ENCODE measurements around the gene EEF1B2. TPM values are rescaled to one million over a fixed set of nuclear protein-coding genes. Genes with fewer than 3 reads are reported as not detected.
"Not testable (repeated sequence)": the region's sequence is repeated elsewhere in the genome, so short reads cannot be mapped to it uniquely, and the experiment has no call there.

EEF1B2 gene
- total RNA-seq (2012; rRNA removed) = 658 and 833 TPM in 2 replicates

DNA sequence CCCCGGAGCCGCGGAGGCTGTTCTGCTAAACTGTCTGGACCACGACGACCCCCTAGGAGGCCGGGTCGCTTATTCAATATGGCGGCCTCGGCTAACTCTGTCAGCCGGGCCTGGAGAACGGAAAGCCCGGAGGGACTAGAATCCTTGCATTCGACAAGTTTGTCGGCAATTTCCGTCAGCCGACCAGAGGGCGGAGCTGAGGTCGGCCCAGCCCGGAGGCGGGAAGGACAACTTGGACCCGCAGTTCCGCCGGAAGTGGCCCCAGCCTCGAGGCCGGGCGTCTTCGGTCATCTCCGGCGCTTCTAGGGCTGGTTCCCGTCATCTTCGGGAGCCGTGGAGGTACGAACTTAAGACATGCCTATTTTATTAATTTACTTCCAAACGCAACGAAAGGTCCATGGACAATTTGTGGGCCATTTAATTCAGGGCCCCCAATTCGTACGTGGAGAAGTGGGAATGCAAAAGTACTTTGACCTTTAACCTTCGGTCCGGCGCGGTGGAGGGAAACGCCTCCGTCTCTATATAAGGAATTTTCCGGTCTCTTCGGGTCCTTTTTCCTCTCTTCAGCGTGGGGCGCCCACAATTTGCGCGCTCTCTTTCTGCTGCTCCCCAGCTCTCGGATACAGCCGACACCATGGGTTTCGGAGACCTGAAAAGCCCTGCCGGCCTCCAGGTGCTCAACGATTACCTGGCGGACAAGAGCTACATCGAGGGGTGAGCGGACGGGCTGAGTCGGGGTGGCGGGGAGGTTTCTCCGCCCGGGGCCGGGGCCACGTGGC lies at the start of gene EEF1B2, which contains the start of gene NDUFS1:
EEF1B2 (plus strand) TSS at position 550 of the 779 bp plus-strand sequence; CDS start at position 635, 85 bp downstream.
NDUFS1 (minus strand) TSS at position 99 of the 779 bp plus-strand sequence. CDS start 5,766 bp downstream, outside the sequence.
- H3K4me2 ChIP-seq (ENCODE audit: low read length) = peak within 1 kb of the TSS; percentile 89
- peak within 1 kb of the TSS; percentile 89 for H3K4me3 ChIP-seq (ENCODE audit: low read length)
- peaks cover 28% of the 10 kb centered on the region for H3K4me1 ChIP-seq (ENCODE audit: control insufficient read depth, insufficient read depth, low read length)
- H3K27me3 ChIP-seq (ENCODE audit: control insufficient read depth, insufficient read depth, low read length) = no peaks in the 10 kb centered on the region
- H3K9ac ChIP-seq (ENCODE audit: low read depth, low read length) = peak within 1 kb of the TSS; percentile 97
- peaks cover 32% of the 10 kb centered on the region for H3K36me3 ChIP-seq (ENCODE audit: insufficient read depth, low read length)
- no peaks in the 10 kb centered on the region for H3K9me3 ChIP-seq (replicated peaks; ENCODE audit: low read length)

DNA sequence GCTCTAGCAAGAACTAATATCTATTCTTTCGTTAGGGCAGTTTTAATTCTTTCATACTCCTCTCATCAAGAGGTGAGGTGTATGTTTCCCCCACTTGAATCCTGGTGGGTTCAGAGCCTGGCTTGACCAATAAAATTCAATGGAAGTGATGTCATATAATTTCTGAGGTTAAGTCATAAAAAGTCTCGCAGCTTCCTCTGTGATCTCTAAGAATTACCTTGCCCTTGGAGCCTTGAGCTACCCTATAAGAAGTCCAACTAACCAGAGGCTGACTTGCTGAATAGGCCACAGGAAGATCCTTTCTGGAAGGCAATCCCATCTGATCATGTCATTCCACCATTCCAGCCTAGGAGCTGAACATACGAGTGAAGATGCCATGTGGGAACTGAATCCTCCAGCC lies 47.6 kb upstream of the EEF1B2 start:
- Histone ChIP-seq H3K4me1 (ENCODE audit: control insufficient read depth, insufficient read depth, low read length) (peaks cover 5% of the 10 kb centered on the region), H3K4me2 (ENCODE audit: low read length) (no peak overlapping the region), H3K4me3 (ENCODE audit: low read length) (no peak overlapping the region), H3K9me3 (replicated peaks; ENCODE audit: low read length) (no peaks in the 10 kb centered on the region), H3K9ac (ENCODE audit: low read depth, low read length) (no peak overlapping the region), H3K36me3 (ENCODE audit: insufficient read depth, low read length) (peaks cover 2% of the 10 kb centered on the region), H3K27me3 (ENCODE audit: control insufficient read depth, insufficient read depth, low read length) (no peaks in the 10 kb centered on the region)

- Histone ChIP-seq H3K9me3 (replicated peaks; ENCODE audit: low read length) (no peaks in the 10 kb centered on the region), H3K4me1 (ENCODE audit: control insufficient read depth, insufficient read depth, low read length) (peaks cover 5% of the 10 kb centered on the region), H3K4me3 (ENCODE audit: low read length) (no peak overlapping the region)
Observed at GRCh38 chr2:206112846-206113547, 46.7 kb upstream of the EEF1B2 start.

DNA sequence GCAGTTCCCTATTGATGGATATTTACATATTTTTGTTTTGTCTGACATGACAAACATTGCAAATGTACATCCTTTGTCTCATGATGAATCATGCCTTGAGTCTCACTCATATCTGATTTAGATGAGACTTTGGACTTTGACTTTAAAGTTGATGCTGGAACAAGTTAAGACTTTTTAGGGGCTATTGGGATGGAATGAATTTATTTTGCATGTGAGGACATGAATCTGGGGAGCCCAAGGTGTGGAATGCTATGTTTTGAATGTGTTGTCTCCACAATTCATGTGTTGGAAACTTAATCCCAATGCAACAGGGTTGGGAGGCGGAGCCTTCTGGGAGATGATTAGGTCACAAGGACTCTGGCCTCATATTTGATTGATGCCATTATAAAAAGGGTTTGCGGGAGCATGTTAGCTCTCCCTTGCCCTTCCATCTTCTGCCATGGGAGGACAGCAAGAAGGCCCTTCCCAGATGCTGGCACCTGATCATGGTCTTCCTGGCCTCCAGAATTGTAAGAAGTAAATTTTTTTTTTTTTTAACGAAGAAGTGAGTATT lies 44.6 kb upstream of the EEF1B2 start:
- H3K4me3 ChIP-seq (ENCODE audit: low read length) = no peak overlapping the region
- no peak overlapping the region for H3K4me2 ChIP-seq (ENCODE audit: low read length)
- H3K9ac ChIP-seq (ENCODE audit: low read depth, low read length) = no peak overlapping the region
- no peaks in the 10 kb centered on the region for H3K27me3 ChIP-seq (ENCODE audit: control insufficient read depth, insufficient read depth, low read length)
- no peaks in the 10 kb centered on the region for H3K9me3 ChIP-seq (replicated peaks; ENCODE audit: low read length)
- H3K4me1 ChIP-seq (ENCODE audit: control insufficient read depth, insufficient read depth, low read length) = peaks cover 5% of the 10 kb centered on the region
- peaks cover 9% of the 10 kb centered on the region for H3K36me3 ChIP-seq (ENCODE audit: insufficient read depth, low read length)

More at GRCh38 chr2:206112846-206113547, 46.7 kb upstream of the EEF1B2 start:
- Histone ChIP-seq H3K4me2 (ENCODE audit: low read length) (no peak overlapping the region), H3K36me3 (ENCODE audit: insufficient read depth, low read length) (peaks cover 2% of the 10 kb centered on the region), H3K9ac (ENCODE audit: low read depth, low read length) (no peak overlapping the region), H3K27me3 (ENCODE audit: control insufficient read depth, insufficient read depth, low read length) (no peaks in the 10 kb centered on the region)

- Histone ChIP-seq H3K4me3 (ENCODE audit: low read length) (no peak overlapping the region), H3K4me2 (ENCODE audit: low read length) (no peak overlapping the region), H3K4me1 (ENCODE audit: control insufficient read depth, insufficient read depth, low read length) (peaks cover 5% of the 10 kb centered on the region), H3K27me3 (ENCODE audit: control insufficient read depth, insufficient read depth, low read length) (no peaks in the 10 kb centered on the region), H3K36me3 (ENCODE audit: insufficient read depth, low read length) (peaks cover 20% of the 10 kb centered on the region), H3K9me3 (replicated peaks; ENCODE audit: low read length) (no peaks in the 10 kb centered on the region), H3K9ac (ENCODE audit: low read depth, low read length) (no peak overlapping the region)
Observed at GRCh38 chr2:206116278-206116677, 43.4 kb upstream of the EEF1B2 start.

GRCh38 chr2:206122569-206122968 lies 37.1 kb upstream of the EEF1B2 start:
- not testable (repeated sequence) for H3K4me2 ChIP-seq (ENCODE audit: low read length); H3K9me3 ChIP-seq (replicated peaks; ENCODE audit: low read length); H3K4me3 ChIP-seq (ENCODE audit: low read length); H3K4me1 ChIP-seq (ENCODE audit: control insufficient read depth, insufficient read depth, low read length); H3K9ac ChIP-seq (ENCODE audit: low read depth, low read length); H3K27me3 ChIP-seq (ENCODE audit: control insufficient read depth, insufficient read depth, low read length)
- H3K36me3 ChIP-seq (ENCODE audit: insufficient read depth, low read length) = peaks cover 63% of the 10 kb centered on the region

GRCh38 chr2:206125901-206126300 lies 33.8 kb upstream of the EEF1B2 start:
- no peaks in the 10 kb centered on the region for H3K4me1 ChIP-seq (ENCODE audit: control insufficient read depth, insufficient read depth, low read length)
- H3K27me3 ChIP-seq (ENCODE audit: control insufficient read depth, insufficient read depth, low read length) = no peaks in the 10 kb centered on the region
- no peak overlapping the region for H3K9ac ChIP-seq (ENCODE audit: low read depth, low read length)
- H3K4me2 ChIP-seq (ENCODE audit: low read length) = no peak overlapping the region
- peaks cover 70% of the 10 kb centered on the region for H3K36me3 ChIP-seq (ENCODE audit: insufficient read depth, low read length)
- no peaks in the 10 kb centered on the region for H3K9me3 ChIP-seq (replicated peaks; ENCODE audit: low read length)
- H3K4me3 ChIP-seq (ENCODE audit: low read length) = no peak overlapping the region

- Histone ChIP-seq H3K4me1 (ENCODE audit: control insufficient read depth, insufficient read depth, low read length) (no peaks in the 10 kb centered on the region), H3K4me2 (ENCODE audit: low read length) (no peak overlapping the region), H3K9me3 (replicated peaks; ENCODE audit: low read length) (no peaks in the 10 kb centered on the region), H3K9ac (ENCODE audit: low read depth, low read length) (no peak overlapping the region), H3K4me3 (ENCODE audit: low read length) (no peak overlapping the region), H3K36me3 (ENCODE audit: insufficient read depth, low read length) (peaks cover 65% of the 10 kb centered on the region), H3K27me3 (ENCODE audit: control insufficient read depth, insufficient read depth, low read length) (no peaks in the 10 kb centered on the region)
Observed at GRCh38 chr2:206127656-206128055, 32.0 kb upstream of the EEF1B2 start.

DNA sequence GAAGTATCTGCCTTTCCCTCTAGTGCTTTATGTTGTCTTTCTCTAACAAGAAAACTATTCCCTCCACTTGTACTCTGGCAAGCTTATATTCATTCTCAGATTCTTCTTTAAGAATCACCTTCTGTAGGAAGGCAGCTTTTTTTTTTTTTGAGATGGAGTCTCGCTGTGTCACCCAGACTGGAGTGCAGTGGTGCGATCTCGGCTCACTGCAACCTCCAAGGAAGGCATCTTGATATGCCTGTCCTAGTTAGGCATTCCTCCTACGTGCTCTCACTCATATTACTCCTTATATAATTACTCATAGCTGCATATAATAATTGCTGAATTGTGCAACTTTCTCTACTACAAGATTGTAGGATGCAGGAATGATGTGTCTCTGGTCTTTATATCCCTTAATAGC lies 16.2 kb upstream of the EEF1B2 start:
- Histone ChIP-seq H3K4me1 (ENCODE audit: control insufficient read depth, insufficient read depth, low read length) (no peaks in the 10 kb centered on the region), H3K4me2 (ENCODE audit: low read length) (no peak overlapping the region), H3K9me3 (replicated peaks; ENCODE audit: low read length) (no peaks in the 10 kb centered on the region), H3K36me3 (ENCODE audit: insufficient read depth, low read length) (peaks cover 77% of the 10 kb centered on the region), H3K27me3 (ENCODE audit: control insufficient read depth, insufficient read depth, low read length) (no peaks in the 10 kb centered on the region), H3K9ac (ENCODE audit: low read depth, low read length) (no peak overlapping the region), H3K4me3 (ENCODE audit: low read length) (no peak overlapping the region)

DNA sequence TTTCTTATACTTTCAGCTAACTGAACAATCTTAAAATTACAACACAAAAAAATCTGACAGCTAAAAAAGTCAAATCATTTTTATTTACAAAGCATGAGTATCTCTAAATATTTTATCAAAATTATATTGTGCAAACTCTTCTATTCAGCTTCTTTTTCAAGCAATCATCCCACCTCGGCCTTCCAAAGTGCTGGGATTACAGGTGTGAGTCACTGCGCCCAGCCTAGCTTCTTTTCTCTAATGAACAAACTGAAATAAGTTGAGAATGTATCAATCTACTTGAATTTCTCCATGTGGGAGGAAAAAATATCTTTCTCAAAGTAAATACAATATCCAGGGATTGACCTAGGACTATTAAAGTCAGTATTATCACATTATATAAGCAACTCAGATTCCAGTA lies 15.3 kb upstream of the EEF1B2 start:
- peaks cover 82% of the 10 kb centered on the region for H3K36me3 ChIP-seq (ENCODE audit: insufficient read depth, low read length)
- H3K9me3 ChIP-seq (replicated peaks; ENCODE audit: low read length) = no peaks in the 10 kb centered on the region
- no peaks in the 10 kb centered on the region for H3K27me3 ChIP-seq (ENCODE audit: control insufficient read depth, insufficient read depth, low read length)
- no peak overlapping the region for H3K9ac ChIP-seq (ENCODE audit: low read depth, low read length)
- no peaks in the 10 kb centered on the region for H3K4me1 ChIP-seq (ENCODE audit: control insufficient read depth, insufficient read depth, low read length)
- H3K4me3 ChIP-seq (ENCODE audit: low read length) = no peak overlapping the region
- H3K4me2 ChIP-seq (ENCODE audit: low read length) = no peak overlapping the region

GRCh38 chr2:206145665-206146064 lies 14.0 kb upstream of the EEF1B2 start:
- H3K36me3 ChIP-seq (ENCODE audit: insufficient read depth, low read length) = peaks cover 84% of the 10 kb centered on the region

More at GRCh38 chr2:206145665-206146064, 14.0 kb upstream of the EEF1B2 start:
- no peak overlapping the region for H3K4me3 ChIP-seq (ENCODE audit: low read length)
- no peak overlapping the region for H3K4me2 ChIP-seq (ENCODE audit: low read length)
- no peaks in the 10 kb centered on the region for H3K9me3 ChIP-seq (replicated peaks; ENCODE audit: low read length)
- no peak overlapping the region for H3K9ac ChIP-seq (ENCODE audit: low read depth, low read length)
- H3K4me1 ChIP-seq (ENCODE audit: control insufficient read depth, insufficient read depth, low read length) = no peaks in the 10 kb centered on the region
- H3K27me3 ChIP-seq (ENCODE audit: control insufficient read depth, insufficient read depth, low read length) = no peaks in the 10 kb centered on the region
